Neuronal stem cell (in vitro differentiated cells): ENCODE data around the gene SHMT2.

Experiments
- DNase-seq: peaks from one replicate; pipeline ENCODE4 v3.0.0-alpha.2; 2013; ENCODE audit warnings: low spot score
- H2AFZ ChIP-seq: one replicate; pipeline ENCODE4 v1.6.1; 2013; ENCODE audit warnings: mild to moderate bottlenecking, low read length, inconsistent platforms
- H2AK5ac ChIP-seq: 2 replicates; pipeline ENCODE4 v1.6.1; 2013; ENCODE audit warnings: low read depth, mild to moderate bottlenecking, inconsistent platforms, low read length, moderate library complexity, mixed read lengths
- H2BK120ac ChIP-seq: 2 replicates; pipeline ENCODE4 v1.6.1; 2013; ENCODE audit warnings: low read depth, mild to moderate bottlenecking, inconsistent platforms, low read length, moderate library complexity, mixed read lengths
- H2BK12ac ChIP-seq: one replicate; pipeline ENCODE4 v1.6.1; 2013; ENCODE audit warnings: low read length, inconsistent platforms
- H2BK15ac ChIP-seq: 2 replicates; pipeline ENCODE4 v1.6.1; 2013; ENCODE audit warnings: mild to moderate bottlenecking, low read length, inconsistent platforms, mixed read lengths
- H2BK5ac ChIP-seq: one replicate; pipeline ENCODE4 v1.6.1; 2013; ENCODE audit warnings: inconsistent platforms, mild to moderate bottlenecking, low read length, moderate library complexity
- H3K14ac ChIP-seq: one replicate; pipeline ENCODE4 v1.6.1; 2013; ENCODE audit warnings: low read length, inconsistent platforms
- H3K18ac ChIP-seq: 2 replicates; pipeline ENCODE4 v1.6.1; 2013; ENCODE audit warnings: low read length, inconsistent platforms
- H3K23ac ChIP-seq: 2 replicates; pipeline ENCODE4 v1.6.1; 2013; ENCODE audit warnings: low read depth, mild to moderate bottlenecking, mixed read lengths, low read length, inconsistent platforms; ENCODE audit not compliant: poor library complexity
- H3K27ac ChIP-seq: replicated peaks from 3 replicates; pipeline ENCODE4 v1.5.1; 2013; ENCODE audit warnings: low read length, inconsistent platforms
- H3K27me3 ChIP-seq, 3 experiments: 2 replicates each; pipeline ENCODE4 v1.6.1; 2013; ENCODE audit warnings: low read length in 3 of 3, mild to moderate bottlenecking in 2 of 3, inconsistent platforms in 1 of 3, low read depth in 1 of 3, mixed read lengths in 1 of 3, moderate library complexity in 1 of 3; ENCODE audit not compliant: control insufficient read depth in 3 of 3, insufficient read depth in 3 of 3
- H3K36me3 ChIP-seq, 2 donors: replicated peaks in 1 of 2; 2 replicates each; pipeline ENCODE4 v1.6.1; 2013; ENCODE audit warnings: low read length in 2 of 2; ENCODE audit not compliant: control insufficient read depth in 2 of 2, insufficient read depth in 2 of 2
- H3K4ac ChIP-seq: 2 replicates; pipeline ENCODE4 v1.6.1; 2013; ENCODE audit warnings: inconsistent platforms, mild to moderate bottlenecking, low read length, moderate library complexity
- H3K4me1 ChIP-seq, 2 donors: 1 replicate in 1 of 2; 2 replicates in 1 of 2; pipeline ENCODE4 v1.6.1; 2013; ENCODE audit warnings: low read length in 2 of 2, low read depth in 1 of 2; ENCODE audit not compliant: control insufficient read depth in 2 of 2, insufficient read depth in 1 of 2
- H3K4me2 ChIP-seq: one replicate; pipeline ENCODE4 v1.6.1; 2013; ENCODE audit warnings: mild to moderate bottlenecking, low read length, inconsistent platforms; ENCODE audit not compliant: insufficient read depth, poor library complexity, severe bottlenecking
- H3K4me3 ChIP-seq, 2 donors: 2 replicates each; pipeline ENCODE4 v1.5.1; 2013; ENCODE audit warnings: low read length in 2 of 2, mild to moderate bottlenecking in 2 of 2, inconsistent platforms in 1 of 2, moderate library complexity in 1 of 2
- H3K79me1 ChIP-seq: one replicate; pipeline ENCODE4 v1.6.1; 2013; ENCODE audit warnings: low read depth, mild to moderate bottlenecking, inconsistent platforms, low read length, moderate library complexity
- H3K9ac ChIP-seq: one replicate; pipeline ENCODE4 v1.6.1; 2013; ENCODE audit warnings: mild to moderate bottlenecking, low read depth, low read length, inconsistent platforms; ENCODE audit not compliant: poor library complexity
- H3K9me3 ChIP-seq, 2 donors: replicated peaks in 1 of 2; 2 replicates each; pipeline versions ENCODE3 to v1.6.1; 2013; ENCODE audit warnings: low read length in 2 of 2, mild to moderate bottlenecking in 2 of 2, inconsistent platforms in 1 of 2, low read depth in 1 of 2, mixed read lengths in 1 of 2, moderate library complexity in 1 of 2; ENCODE audit not compliant: control insufficient read depth in 2 of 2, insufficient read depth in 1 of 2
- H4K8ac ChIP-seq: one replicate; pipeline ENCODE4 v1.6.1; 2013; ENCODE audit warnings: low read depth, mild to moderate bottlenecking, inconsistent platforms, low read length, moderate library complexity
- H4K91ac ChIP-seq: one replicate; pipeline ENCODE4 v1.6.1; 2013; ENCODE audit warnings: low read length, low read depth, mild to moderate bottlenecking, inconsistent platforms; ENCODE audit not compliant: poor library complexity
- WGBS, 2 donors: extraction: QIAGEN DNeasy Blood & Tissue Kit; methylation state at CpG; one replicate each; pipeline ENCODE4 v1.1.7; 2013; ENCODE audit warnings: missing lambda C conversion rate in 2 of 2, mixed read lengths in 1 of 2; ENCODE audit not compliant: insufficient read length in 2 of 2, insufficient replicate concordance in 1 of 2; ENCODE audit errors: extremely low coverage in 2 of 2; 5-methylcytosine and 5-hydroxymethylcytosine counted together

SHMT2 gene

DNA sequence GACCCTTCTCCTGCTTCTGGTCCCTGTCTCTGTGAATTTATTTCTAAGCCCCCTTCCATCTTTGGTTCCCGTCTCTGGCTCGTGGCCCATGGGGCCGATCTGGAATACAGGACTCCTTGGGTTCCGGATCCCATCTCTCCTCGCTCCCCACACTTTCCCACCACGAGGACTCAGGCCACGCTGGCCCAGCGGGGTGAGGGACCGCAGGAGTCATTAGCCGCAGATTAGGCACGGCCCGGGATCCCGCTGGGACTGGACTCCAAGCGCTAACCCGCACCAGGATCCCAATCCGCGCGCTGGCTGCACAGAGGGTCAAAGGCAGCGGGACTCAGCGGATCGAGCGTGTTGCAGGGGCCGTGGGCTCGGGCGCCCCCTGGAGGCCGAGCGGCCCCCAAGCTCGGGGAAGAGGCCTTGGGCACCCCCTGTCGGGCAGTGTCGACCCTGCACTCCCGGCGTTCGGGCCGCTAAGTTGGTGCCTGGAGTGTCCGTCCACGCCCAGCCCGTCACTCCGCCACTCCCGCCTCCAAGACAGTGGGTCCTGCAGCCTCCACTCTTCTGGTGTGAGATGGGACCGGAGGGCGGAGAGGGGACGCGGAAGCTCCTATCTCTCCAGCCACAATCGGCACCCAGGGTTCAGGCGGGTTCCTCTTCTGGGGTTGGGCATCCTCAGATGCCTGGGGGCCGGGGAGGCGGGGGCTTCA, 9.5 kb downstream of the SHMT2 start:
- Histone ChIP-seq H3K14ac (no peak overlapping the region), H2AFZ (peak overlapping the region; percentile 91), H3K4ac (no peak overlapping the region), H3K9ac (peak overlapping the region; percentile 89), H3K4me2 (peak overlapping the region; percentile 93), H3K9me3 (no peaks in the 10 kb centered on the region), H4K8ac (no peak overlapping the region), H2BK15ac (peak overlapping the region; percentile 93), H3K23ac (peak overlapping the region; percentile 52), H3K18ac (peak overlapping the region; percentile 92), H3K4me1 (peaks cover 39 to 53% of the 10 kb centered on the region in 2 donors), H2BK5ac (peak overlapping the region; percentile 72), H3K27ac (no peak overlapping the region), H3K36me3 (peaks cover 7 to 17% of the 10 kb centered on the region in 2 donors), H3K27me3 (peaks cover 22 to 82% (median 42%) of the 10 kb centered on the region in 3 experiments), H3K4me3 (peak overlapping the region; percentile 58 to 70), H2AK5ac (peak overlapping the region; percentile 78), H2BK12ac (no peak overlapping the region), H4K91ac (no peak overlapping the region), H3K79me1 (peaks cover 2% of the 10 kb centered on the region), H2BK120ac (no peak overlapping the region)
- no CpG with 5 or more reads among the region's 47 CpGs for WGBS, 2 donors
- peak; percentile 91 for DNase-seq

DNA sequence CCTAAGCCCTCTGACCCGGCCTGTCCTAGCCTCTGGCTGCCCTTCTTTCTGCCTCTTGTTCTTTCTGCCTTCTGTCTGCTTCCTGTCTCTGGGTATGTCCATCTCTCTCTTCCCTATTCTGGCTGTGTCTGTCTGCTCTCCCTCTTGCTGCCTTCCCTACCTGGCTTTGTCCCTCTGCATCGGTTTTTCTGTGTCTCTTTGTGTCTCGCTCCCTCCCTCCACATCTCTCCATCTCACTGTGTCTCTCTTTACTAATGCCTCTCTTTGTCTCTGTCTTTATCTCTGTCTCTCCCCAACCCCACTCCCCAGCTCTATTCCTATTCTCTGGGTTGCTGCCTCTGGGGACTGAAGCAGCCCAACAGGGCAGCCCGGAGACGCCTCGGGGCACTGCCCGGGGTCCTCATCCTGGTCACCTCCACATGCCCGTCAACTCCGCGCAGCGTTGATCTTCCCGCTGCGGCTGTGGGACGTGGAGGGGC, 10.1 kb downstream of the SHMT2 start:
- peaks cover 2% of the 10 kb centered on the region for H3K79me1 ChIP-seq
- peak overlapping the region; percentile 81 for H3K18ac ChIP-seq
- H3K4me3 ChIP-seq, result peak overlapping the region; percentile 58 to 70
- H3K4me1 ChIP-seq, result peaks cover 39 to 53% of the 10 kb centered on the region in 2 donors
- peak overlapping the region; percentile 15 for H3K9ac ChIP-seq
- H3K27ac ChIP-seq, result no peak overlapping the region
- no peak overlapping the region for H2BK120ac ChIP-seq
- H3K4me2 ChIP-seq, result peak overlapping the region; percentile 93
- H2BK12ac ChIP-seq, result no peak overlapping the region
- H3K14ac ChIP-seq, result no peak overlapping the region
- H3K27me3 ChIP-seq, result peaks cover 22 to 85% (median 42%) of the 10 kb centered on the region in 3 experiments
- no peak for DNase-seq
- no peaks in the 10 kb centered on the region for H3K9me3 ChIP-seq
- peak overlapping the region; percentile 22 for H2BK15ac ChIP-seq
- peaks cover under 1 to 11% of the 10 kb centered on the region in 2 donors for H3K36me3 ChIP-seq
- H2AFZ ChIP-seq, result peak overlapping the region; percentile 90
- H4K8ac ChIP-seq, result no peak overlapping the region
- no peak overlapping the region for H4K91ac ChIP-seq
- no peak overlapping the region for H3K23ac ChIP-seq
- no peak overlapping the region for H3K4ac ChIP-seq
- H2AK5ac ChIP-seq, result peak overlapping the region; percentile 2
- whole genome bisulfite sequencing, 2 donors, result no CpG with 5 or more reads among the region's 14 CpGs
- H2BK5ac ChIP-seq, result no peak overlapping the region

- Histone ChIP-seq H3K4me1 (peaks cover 39 to 49% of the 10 kb centered on the region in 2 donors), H2AFZ (peak overlapping the region; percentile 90), H3K4me2 (peak overlapping the region; percentile 87), H3K14ac (no peak overlapping the region), H3K79me1 (peaks cover 2% of the 10 kb centered on the region), H4K8ac (no peak overlapping the region), H3K9me3 (no peaks in the 10 kb centered on the region), H3K18ac (peak overlapping the region; percentile 82), H3K23ac (peak overlapping the region; percentile 2), H3K27ac (no peak overlapping the region), H2BK12ac (no peak overlapping the region), H2BK5ac (no peak overlapping the region), H3K27me3 (peaks cover 22 to 82% (median 42%) of the 10 kb centered on the region in 3 experiments), H3K4me3 (peak overlapping the region; percentile 58 to 70), H2AK5ac (peak overlapping the region; percentile 7), H2BK15ac (peak overlapping the region; percentile 22), H3K36me3 (peaks cover 0 to 6% of the 10 kb centered on the region in 2 donors), H3K9ac (peak overlapping the region; percentile 15), H4K91ac (no peak overlapping the region), H3K4ac (no peak overlapping the region), H2BK120ac (no peak overlapping the region)
- no peak for DNase-seq
- no CpG with 5 or more reads among the region's 72 CpGs for WGBS, 2 donors
Measured at GRCh38 chr12:57240066-57240921, 10.8 kb downstream of the SHMT2 start.
